Measurements from ENCODE around the gene NRCAM. TPM values are rescaled to one million over a fixed set of nuclear protein-coding genes. Genes with fewer than 3 reads are reported as not detected.
"Not testable (repeated sequence)": the region's sequence is repeated elsewhere in the genome, so short reads cannot be mapped to it uniquely, and the experiment has no call there.

Gene NRCAM
- total RNA-seq, 2 donors from 2014 or later = 17.9 to 28.2 TPM

DNA sequence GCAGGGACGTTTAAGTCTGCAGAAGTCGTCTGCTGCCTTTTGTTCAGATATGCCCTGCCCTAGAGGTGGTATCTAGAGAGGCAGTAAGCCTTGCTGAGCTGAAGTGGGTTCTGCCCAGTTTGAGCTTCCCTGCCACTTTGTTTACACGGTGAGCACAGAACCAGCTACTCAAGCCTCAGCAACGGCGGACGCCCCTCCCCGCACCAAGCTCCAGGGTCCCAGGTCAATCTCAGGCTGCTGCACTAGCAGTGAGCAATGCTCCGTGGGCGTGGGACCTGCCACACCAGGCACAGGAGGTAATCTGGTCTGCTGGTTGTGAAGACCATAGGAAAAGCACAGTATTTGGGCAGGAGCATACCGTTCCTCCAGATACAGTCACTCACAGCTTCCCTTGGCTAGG lies 178.0 kb downstream of the NRCAM start:
- Mint-ChIP-seq H3K4me3 (no peak overlapping the region), H3K9me3 (peaks cover 16% of the 10 kb centered on the region), H3K27ac (peak overlapping the region; percentile 44), H3K36me3 (ENCODE audit: low read depth) (no peaks in the 10 kb centered on the region), H3K27me3 (ENCODE audit: insufficient read depth) (no peaks in the 10 kb centered on the region), H3K4me1 (no peaks in the 10 kb centered on the region)
- no peak for DNase-seq
- 89 to 95% methylated on average over 3 to 10 of the region's 10 CpGs for WGBS, 2 experiments (ENCODE audit: insufficient coverage in 1 of 2, insufficient read length in 1 of 2)
- Histone ChIP-seq H3K27me3 (ENCODE audit: control insufficient read depth, insufficient read depth, low read length, poor library complexity, severe bottlenecking) (no peaks in the 10 kb centered on the region), H3K9me3 (ENCODE audit: control insufficient read depth, low read length) (no peaks in the 10 kb centered on the region), H3K4me1 (ENCODE audit: control insufficient read depth, insufficient read depth, low read length) (peaks cover 3% of the 10 kb centered on the region), H3K4me3 (ENCODE audit: low read length) (no peak overlapping the region), H3K27ac (ENCODE audit: low read depth, low read length) (no peak overlapping the region), H3K9ac (ENCODE audit: extremely low read depth, low read length, poor library complexity, severe bottlenecking) (no peak overlapping the region), H3K36me3 (ENCODE audit: control insufficient read depth, insufficient read depth, low read length) (no peaks in the 10 kb centered on the region)
- TF ChIP-seq, protein P1, sequence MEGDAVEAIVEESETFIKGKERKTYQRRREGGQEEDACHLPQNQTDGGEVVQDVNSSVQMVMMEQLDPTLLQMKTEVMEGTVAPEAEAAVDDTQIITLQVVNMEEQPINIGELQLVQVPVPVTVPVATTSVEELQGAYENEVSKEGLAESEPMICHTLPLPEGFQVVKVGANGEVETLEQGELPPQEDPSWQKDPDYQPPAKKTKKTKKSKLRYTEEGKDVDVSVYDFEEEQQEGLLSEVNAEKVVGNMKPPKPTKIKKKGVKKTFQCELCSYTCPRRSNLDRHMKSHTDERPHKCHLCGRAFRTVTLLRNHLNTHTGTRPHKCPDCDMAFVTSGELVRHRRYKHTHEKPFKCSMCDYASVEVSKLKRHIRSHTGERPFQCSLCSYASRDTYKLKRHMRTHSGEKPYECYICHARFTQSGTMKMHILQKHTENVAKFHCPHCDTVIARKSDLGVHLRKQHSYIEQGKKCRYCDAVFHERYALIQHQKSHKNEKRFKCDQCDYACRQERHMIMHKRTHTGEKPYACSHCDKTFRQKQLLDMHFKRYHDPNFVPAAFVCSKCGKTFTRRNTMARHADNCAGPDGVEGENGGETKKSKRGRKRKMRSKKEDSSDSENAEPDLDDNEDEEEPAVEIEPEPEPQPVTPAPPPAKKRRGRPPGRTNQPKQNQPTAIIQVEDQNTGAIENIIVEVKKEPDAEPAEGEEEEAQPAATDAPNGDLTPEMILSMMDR (conservative IDR thresholded peaks at IDR 0.05) = no peak

DNA sequence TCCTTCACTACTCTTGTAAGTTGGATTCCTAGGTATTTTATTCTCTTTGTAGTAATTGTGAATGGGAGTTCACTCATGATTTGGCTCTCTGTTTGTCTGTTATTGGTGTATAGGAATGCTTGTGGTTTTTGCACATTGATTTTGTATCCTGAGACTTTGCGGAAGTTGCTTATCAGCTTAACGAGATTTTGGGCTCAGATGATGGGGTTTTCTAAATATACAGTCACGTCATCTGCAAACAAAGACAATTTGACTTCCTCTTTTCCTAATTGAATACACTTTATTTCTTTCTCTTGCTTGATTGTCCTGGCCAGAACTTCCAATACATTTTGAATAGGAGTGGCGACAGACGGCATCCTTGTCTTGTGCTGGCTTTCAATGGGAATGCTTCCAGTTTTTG lies 181.8 kb downstream of the NRCAM start:
- H3K9me3 Mint-ChIP-seq = peaks cover 16% of the 10 kb centered on the region
- not testable (repeated sequence) for H3K27me3 ChIP-seq (ENCODE audit: control insufficient read depth, insufficient read depth, low read length, poor library complexity, severe bottlenecking); H3K4me1 Mint-ChIP-seq; H3K27me3 Mint-ChIP-seq (ENCODE audit: insufficient read depth); H3K36me3 Mint-ChIP-seq (ENCODE audit: low read depth); H3K9ac ChIP-seq (ENCODE audit: extremely low read depth, low read length, poor library complexity, severe bottlenecking); H3K4me3 Mint-ChIP-seq; H3K9me3 ChIP-seq (ENCODE audit: control insufficient read depth, low read length); H3K27ac Mint-ChIP-seq; DNase-seq; H3K36me3 ChIP-seq (ENCODE audit: control insufficient read depth, insufficient read depth, low read length); H3K4me3 ChIP-seq (ENCODE audit: low read length); H3K27ac ChIP-seq (ENCODE audit: low read depth, low read length); H3K4me1 ChIP-seq (ENCODE audit: control insufficient read depth, insufficient read depth, low read length)
- 94 to 98% methylated on average over 5 of the region's 5 CpGs for WGBS, 2 experiments (ENCODE audit: insufficient coverage in 1 of 2, insufficient read length in 1 of 2)

DNA sequence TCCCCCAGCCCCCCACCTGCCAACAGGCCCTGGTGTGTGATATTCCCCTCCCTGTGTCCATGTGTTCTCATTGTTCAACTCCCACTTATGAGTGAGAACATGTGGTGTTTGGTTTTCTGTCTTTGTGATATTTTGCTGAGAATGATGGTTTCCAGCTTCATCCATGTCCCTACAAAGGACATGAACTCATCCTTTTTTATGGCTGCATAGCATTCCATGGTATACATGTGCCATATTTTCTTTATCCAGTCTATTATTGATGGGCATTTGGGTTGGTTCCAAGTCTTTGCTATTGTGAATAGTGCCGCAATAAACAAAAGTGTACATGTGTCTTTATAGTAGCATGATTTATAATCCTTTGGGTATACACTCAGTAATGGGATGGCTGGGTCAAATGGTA lies 183.3 kb downstream of the NRCAM start:
- H3K4me1 ChIP-seq (ENCODE audit: control insufficient read depth, insufficient read depth, low read length); H3K27ac Mint-ChIP-seq; H3K27me3 Mint-ChIP-seq (ENCODE audit: insufficient read depth); H3K27me3 ChIP-seq (ENCODE audit: control insufficient read depth, insufficient read depth, low read length, poor library complexity, severe bottlenecking); DNase-seq; H3K36me3 ChIP-seq (ENCODE audit: control insufficient read depth, insufficient read depth, low read length); H3K4me1 Mint-ChIP-seq; H3K9me3 ChIP-seq (ENCODE audit: control insufficient read depth, low read length); H3K36me3 Mint-ChIP-seq (ENCODE audit: low read depth); H3K4me3 ChIP-seq (ENCODE audit: low read length); H3K9ac ChIP-seq (ENCODE audit: extremely low read depth, low read length, poor library complexity, severe bottlenecking); H3K27ac ChIP-seq (ENCODE audit: low read depth, low read length); H3K4me3 Mint-ChIP-seq: not testable (repeated sequence)
- WGBS, 2 experiments (ENCODE audit: insufficient coverage in 1 of 2, insufficient read length in 1 of 2) = 80 to 100% methylated on average over 1 of the region's 1 CpG
- H3K9me3 Mint-ChIP-seq = peaks cover 16% of the 10 kb centered on the region

DNA sequence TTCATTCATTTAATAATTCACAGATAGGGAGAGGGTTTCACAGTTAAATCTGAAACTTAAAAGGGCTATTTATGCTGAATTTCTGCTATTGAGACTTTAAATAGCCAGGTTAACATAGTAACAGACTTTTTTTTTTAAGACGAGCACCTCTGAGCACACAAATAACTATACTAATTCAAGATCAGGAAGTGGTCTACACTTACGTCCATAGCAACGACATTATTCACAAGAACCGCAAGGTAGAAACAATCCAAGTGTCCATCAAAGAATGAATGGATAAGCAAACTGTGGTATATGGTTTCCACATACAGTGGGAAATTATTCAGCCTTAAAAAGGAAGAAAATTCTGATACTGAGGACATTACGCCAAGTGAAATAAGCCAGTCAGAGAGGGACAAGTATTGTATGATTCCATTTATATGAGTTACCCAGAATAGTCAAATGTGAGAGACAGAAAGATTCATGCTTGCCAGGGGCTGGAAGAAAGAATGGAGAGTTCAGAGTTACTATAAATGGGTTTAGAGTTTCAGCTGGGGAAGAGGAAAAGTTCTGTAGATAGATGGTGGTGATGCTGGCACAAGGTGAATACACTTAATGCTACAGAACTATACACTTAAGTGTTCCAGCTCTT lies 185.7 kb downstream of the NRCAM start:
- 89 to 93% methylated on average over 5 of the region's 5 CpGs for WGBS, 2 experiments (ENCODE audit: insufficient coverage in 1 of 2, insufficient read length in 1 of 2)
- Histone ChIP-seq H3K9me3 (ENCODE audit: control insufficient read depth, low read length) (no peaks in the 10 kb centered on the region), H3K4me1 (ENCODE audit: control insufficient read depth, insufficient read depth, low read length) (no peaks in the 10 kb centered on the region), H3K27ac (ENCODE audit: low read depth, low read length) (no peak overlapping the region), H3K4me3 (ENCODE audit: low read length) (no peak overlapping the region), H3K9ac (ENCODE audit: extremely low read depth, low read length, poor library complexity, severe bottlenecking) (no peak overlapping the region), H3K36me3 (ENCODE audit: control insufficient read depth, insufficient read depth, low read length) (no peaks in the 10 kb centered on the region), H3K27me3 (ENCODE audit: control insufficient read depth, insufficient read depth, low read length, poor library complexity, severe bottlenecking) (no peaks in the 10 kb centered on the region)
- H3K4me1 Mint-ChIP-seq = peaks cover under 1% of the 10 kb centered on the region
- H3K27ac Mint-ChIP-seq = no peak overlapping the region
- H3K36me3 Mint-ChIP-seq (ENCODE audit: low read depth) = no peaks in the 10 kb centered on the region
- TF ChIP-seq, protein P1 (conservative IDR thresholded peaks at IDR 0.05) = no peak
- no peaks in the 10 kb centered on the region for H3K27me3 Mint-ChIP-seq (ENCODE audit: insufficient read depth)
- no peak overlapping the region for H3K4me3 Mint-ChIP-seq
- peaks cover 12% of the 10 kb centered on the region for H3K9me3 Mint-ChIP-seq
- DNase-seq = no peak
